ENCODE measurements around the gene S1PR3.

DNA sequence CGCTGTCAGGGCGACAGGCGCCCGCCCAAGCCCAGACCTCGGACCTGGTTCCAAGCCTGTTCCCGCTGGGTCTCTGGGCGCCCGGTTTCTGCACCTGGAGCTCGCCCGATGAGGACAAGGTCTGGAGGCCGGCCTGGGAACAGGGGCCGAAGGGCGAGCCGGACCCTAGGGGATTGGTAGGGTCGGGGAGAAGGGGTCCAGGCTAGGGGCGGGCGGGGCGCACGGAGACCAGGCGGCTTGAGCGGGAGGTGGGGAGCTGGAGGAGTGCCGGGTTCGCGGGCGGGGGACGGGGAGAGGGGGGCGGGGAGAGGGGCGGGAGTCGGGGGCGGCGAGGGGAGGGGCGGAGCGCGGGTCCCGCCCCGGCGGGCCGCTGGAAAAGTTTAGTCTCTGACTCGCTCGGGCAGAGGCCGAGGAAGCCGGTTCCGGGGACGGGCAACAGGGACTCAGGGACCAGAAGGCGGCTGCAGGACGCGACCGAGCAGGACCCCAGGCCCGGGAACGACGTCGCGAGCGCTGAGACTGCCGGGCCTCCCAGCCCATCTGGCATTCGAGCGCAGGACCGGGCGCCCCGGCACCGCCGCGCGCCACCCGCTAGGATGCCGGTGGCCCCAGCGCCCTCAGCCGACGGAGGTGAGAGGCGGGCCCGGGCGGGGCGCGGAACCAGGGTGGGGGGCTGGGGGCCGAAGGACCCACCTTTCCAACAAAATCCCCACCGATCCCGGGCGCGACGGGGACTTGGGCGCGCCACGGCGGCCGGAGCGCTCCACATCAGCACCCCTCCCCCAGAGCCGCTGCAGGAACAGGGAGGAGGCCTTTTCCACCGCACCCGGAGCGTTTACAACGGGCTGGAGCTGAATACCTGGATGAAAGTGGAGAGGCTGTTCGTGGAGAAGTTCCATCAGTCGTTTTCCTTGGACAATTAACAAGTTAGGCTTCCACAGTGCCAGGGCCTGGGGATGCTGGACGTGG lies at the start of gene S1PR3:
- TF ChIP-seq, protein P1, sequence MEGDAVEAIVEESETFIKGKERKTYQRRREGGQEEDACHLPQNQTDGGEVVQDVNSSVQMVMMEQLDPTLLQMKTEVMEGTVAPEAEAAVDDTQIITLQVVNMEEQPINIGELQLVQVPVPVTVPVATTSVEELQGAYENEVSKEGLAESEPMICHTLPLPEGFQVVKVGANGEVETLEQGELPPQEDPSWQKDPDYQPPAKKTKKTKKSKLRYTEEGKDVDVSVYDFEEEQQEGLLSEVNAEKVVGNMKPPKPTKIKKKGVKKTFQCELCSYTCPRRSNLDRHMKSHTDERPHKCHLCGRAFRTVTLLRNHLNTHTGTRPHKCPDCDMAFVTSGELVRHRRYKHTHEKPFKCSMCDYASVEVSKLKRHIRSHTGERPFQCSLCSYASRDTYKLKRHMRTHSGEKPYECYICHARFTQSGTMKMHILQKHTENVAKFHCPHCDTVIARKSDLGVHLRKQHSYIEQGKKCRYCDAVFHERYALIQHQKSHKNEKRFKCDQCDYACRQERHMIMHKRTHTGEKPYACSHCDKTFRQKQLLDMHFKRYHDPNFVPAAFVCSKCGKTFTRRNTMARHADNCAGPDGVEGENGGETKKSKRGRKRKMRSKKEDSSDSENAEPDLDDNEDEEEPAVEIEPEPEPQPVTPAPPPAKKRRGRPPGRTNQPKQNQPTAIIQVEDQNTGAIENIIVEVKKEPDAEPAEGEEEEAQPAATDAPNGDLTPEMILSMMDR (IDR thresholded peaks at IDR 0.05), result no peak
- TF ChIP-seq POLR2A (IDR thresholded peaks at IDR 0.05), result no peak

Data from testis (tissue), 2 donors.